OCI-LY3 (cell line): Measurements from ENCODE around the gene TRIO.

Experiments
- H2AFZ ChIP-seq: fragments of 200-600, 300-600 bp; shearing (Covaris generic); 2 replicates; pipeline ENCODE4 v1.6.0; 2014; ENCODE audit warnings: antibody characterized with exemption, low read depth, low read length
- H3K27ac ChIP-seq: fragments of 200-600, 300-600 bp; sonication (generic); 2 replicates; pipeline ENCODE4 v1.5.1; 2014; ENCODE audit warnings: mild to moderate bottlenecking, low read length, moderate library complexity, mixed read lengths
- H3K27me3 ChIP-seq: fragments of 200-600, 300-600 bp; sonication (generic); 2 replicates; pipeline ENCODE4 v1.6.1; 2014; ENCODE audit warnings: low read depth, low read length, mixed read lengths
- H3K36me3 ChIP-seq: fragments of 200-600, 300-600 bp; sonication (generic); replicated peaks from 2 replicates; pipeline ENCODE3; 2014; ENCODE audit warnings: low read depth, low read length, mixed read lengths
- H3K4me1 ChIP-seq: fragments of 300-600, 200-600 bp; sonication (generic); 2 replicates; pipeline ENCODE4 v1.6.1; 2014; ENCODE audit warnings: low read length, mixed read lengths
- H3K4me2 ChIP-seq: fragments of 200-600, 300-600 bp; sonication (generic); 2 replicates; pipeline ENCODE4 v1.6.1; 2014; ENCODE audit warnings: low read length, mixed read lengths
- H3K4me3 ChIP-seq: fragments of 300-600, 200-600 bp; sonication (generic); 2 replicates; pipeline ENCODE4 v1.5.1; 2014; ENCODE audit warnings: antibody characterized with exemption, mild to moderate bottlenecking, low read length, moderate library complexity
- H3K79me2 ChIP-seq: fragments of 300-600, 200-600 bp; shearing (Covaris generic); 2 replicates; pipeline ENCODE4 v1.6.1; 2014; ENCODE audit warnings: mild to moderate bottlenecking, low read length, mixed read lengths
- H3K9ac ChIP-seq: fragments of 300-600, 200-600 bp; shearing (Covaris generic); 2 replicates; pipeline ENCODE4 v1.6.0; 2014; ENCODE audit warnings: mild to moderate bottlenecking, low read length, moderate library complexity
- H3K9me3 ChIP-seq: fragments of 200-600, 300-600 bp; shearing (Covaris generic); 2 replicates; pipeline ENCODE4 v1.6.1; 2014; ENCODE audit warnings: low read length, mixed read lengths; ENCODE audit not compliant: insufficient read depth
- H4K20me1 ChIP-seq: fragments of 200-600, 300-600 bp; sonication (generic); 2 replicates; pipeline ENCODE4 v1.6.1; 2016; ENCODE audit warnings: low read length, mixed read lengths; ENCODE audit not compliant: insufficient read depth
- CTCF ChIP-seq: fragments of 200-600, 300-600 bp; sonication (generic); IDR thresholded peaks from 2 replicates; pipeline ENCODE4 v1.5.1; 2014; ENCODE audit warnings: antibody characterized with exemption, low read length, low read depth
- EZH2phosphoT487 ChIP-seq: fragments of 200-600 bp; shearing (Covaris generic); IDR thresholded peaks from 2 replicates; pipeline ENCODE4 v1.6.1; 2018; ENCODE audit warnings: antibody characterized with exemption, mixed run types, low read depth

TRIO gene

GRCh38 chr5:14138608-14139540 lies 4.3 kb upstream of the TRIO start:
- H3K4me2 ChIP-seq: no peak overlapping the region

GRCh38 chr5:14141764-14142163 lies 1.4 kb upstream of the TRIO start:
- no peak overlapping the region for H3K4me2 ChIP-seq
- no peaks in the 10 kb centered on the region for H3K79me2 ChIP-seq
- no peaks in the 10 kb centered on the region for H4K20me1 ChIP-seq
- H3K4me3 ChIP-seq: no peak overlapping the region
- H3K27me3 ChIP-seq: no peaks in the 10 kb centered on the region
- H3K27ac ChIP-seq: no peak overlapping the region
- H3K9me3 ChIP-seq: no peaks in the 10 kb centered on the region
- no peak overlapping the region for H3K9ac ChIP-seq
- H2AFZ ChIP-seq: no peak overlapping the region
- TF ChIP-seq CTCF: no peak
- H3K36me3 ChIP-seq: no peaks in the 10 kb centered on the region
- H3K4me1 ChIP-seq: no peaks in the 10 kb centered on the region

More at GRCh38 chr5:14138608-14139540, 4.3 kb upstream of the TRIO start:
- H3K27me3 ChIP-seq: no peaks in the 10 kb centered on the region
- H3K27ac ChIP-seq: no peak overlapping the region
- no peaks in the 10 kb centered on the region for H4K20me1 ChIP-seq
- H3K36me3 ChIP-seq: no peaks in the 10 kb centered on the region
- H3K4me1 ChIP-seq: no peaks in the 10 kb centered on the region
- H3K79me2 ChIP-seq: no peaks in the 10 kb centered on the region
- H2AFZ ChIP-seq: no peak overlapping the region
- TF ChIP-seq CTCF: no peak
- H3K4me3 ChIP-seq: no peak overlapping the region
- H3K9me3 ChIP-seq: no peaks in the 10 kb centered on the region
- no peak overlapping the region for H3K9ac ChIP-seq

GRCh38 chr5:14142202-14142826 lies 828 bp upstream of the TRIO start:
- Histone ChIP-seq H2AFZ (no peak overlapping the region), H3K4me2 (no peak overlapping the region), H3K27me3 (no peaks in the 10 kb centered on the region), H3K4me1 (no peaks in the 10 kb centered on the region), H3K4me3 (no peak overlapping the region), H3K9ac (no peak overlapping the region), H3K36me3 (no peaks in the 10 kb centered on the region), H4K20me1 (no peaks in the 10 kb centered on the region), H3K27ac (no peak overlapping the region), H3K79me2 (no peaks in the 10 kb centered on the region), H3K9me3 (no peaks in the 10 kb centered on the region)
- TF ChIP-seq CTCF: no peak
- TF ChIP-seq EZH2phosphoT487: no peak

- H3K9ac ChIP-seq: no peak overlapping the region
- H3K79me2 ChIP-seq: no peaks in the 10 kb centered on the region
- H3K27me3 ChIP-seq: no peaks in the 10 kb centered on the region
- H4K20me1 ChIP-seq: no peaks in the 10 kb centered on the region
- no peak overlapping the region for H2AFZ ChIP-seq
- H3K9me3 ChIP-seq: no peaks in the 10 kb centered on the region
- TF ChIP-seq EZH2phosphoT487 (no peak), CTCF (no peak)
- no peak overlapping the region for H3K4me3 ChIP-seq
- no peaks in the 10 kb centered on the region for H3K36me3 ChIP-seq
- no peak overlapping the region for H3K27ac ChIP-seq
- H3K4me1 ChIP-seq: no peaks in the 10 kb centered on the region
- no peak overlapping the region for H3K4me2 ChIP-seq
Measured at GRCh38 chr5:14143546-14143840, 351 bp downstream of the TRIO start.
